NCI-H2107 treated with DMSO at 0.1 percent for 48 hours (cell line): ENCODE results near the gene COPS6.

Experiments
- DNase-seq: peaks from one replicate; lab custom pipeline; 2025; ENCODE audit not compliant: unreplicated experiment; lab: John Stamatoyannopoulos, UW

The COPS6 gene

GRCh38 chr7:100101016-100101862, 12.5 kb downstream of the COPS6 start, which contains the start of the genes AP4M1 and MCM7:
Gene AP4M1 (plus strand): TSS chr7:100101643. CDS start chr7:100101715, 72 bp downstream.
Gene MCM7 (minus strand): TSS chr7:100101397. CDS start chr7:100101294, 103 bp downstream.
- peak; percentile 97 for DNase-seq

- DNase-seq, result no peak
Observed at GRCh38 chr7:100102950-100103840, 14.4 kb downstream of the COPS6 start.

GRCh38 chr7:100105534-100105933, 16.8 kb downstream of the COPS6 start:
- DNase-seq, result no peak

- no peak for DNase-seq
Observed at GRCh38 chr7:100106633-100107032, 17.9 kb downstream of the COPS6 start.

- DNase-seq, result no peak
Observed at GRCh38 chr7:100107125-100107737, 18.5 kb downstream of the COPS6 start.

GRCh38 chr7:100107890-100108289, 19.1 kb downstream of the COPS6 start:
- DNase-seq, result no peak

- no peak for DNase-seq
Observed at GRCh38 chr7:100109521-100110163, 20.9 kb downstream of the COPS6 start.

GRCh38 chr7:100111156-100111555, 22.4 kb downstream of the COPS6 start:
- no peak for DNase-seq

- DNase-seq, result no peak
Observed at GRCh38 chr7:100111914-100112313, 23.1 kb downstream of the COPS6 start.

- no peak for DNase-seq
Observed at GRCh38 chr7:100115026-100115425, 26.3 kb downstream of the COPS6 start.

GRCh38 chr7:100118388-100119071, 29.8 kb downstream of the COPS6 start:
- no peak for DNase-seq

GRCh38 chr7:100119072-100119969, 30.6 kb downstream of the COPS6 start, which contains the start of the genes CNPY4 and TAF6:
Gene CNPY4 (plus strand): TSS chr7:100119634. CDS start chr7:100119745, 111 bp downstream.
Gene TAF6 (minus strand): TSS chr7:100119358. CDS start chr7:100114209, 5,149 bp downstream.
- DNase-seq, result peak; percentile 97

GRCh38 chr7:100119970-100120732, 31.4 kb downstream of the COPS6 start:
- peak; percentile 40 for DNase-seq

GRCh38 chr7:100120733-100121036, 31.9 kb downstream of the COPS6 start:
- DNase-seq, result no peak

GRCh38 chr7:100122067-100122466, 33.3 kb downstream of the COPS6 start:
- peak; percentile 95 for DNase-seq

GRCh38 chr7:100122568-100122967, 33.8 kb downstream of the COPS6 start:
- DNase-seq, result no peak

- DNase-seq, result no peak
Observed at GRCh38 chr7:100124301-100125230, 35.8 kb downstream of the COPS6 start.
